B cell (primary cell): ENCODE measurements around the gene CACNG4. TPM values are rescaled to one million over a fixed set of nuclear protein-coding genes. Genes with fewer than 3 reads are reported as not detected.

Source experiments
- ATAC-seq: fragments of 200-7000 bp; cut with Tn5 transposase; one replicate; pipeline ENCODE4 v1.10.0; 2021; ENCODE audit warnings: low read depth, mild to moderate bottlenecking, moderate number of reproducible peaks, moderate library complexity
- CTCF ChIA-PET: fragments of 350-600 bp; sonication (Branson Sonifier 250); formaldehyde crosslinking; loops from one replicate; lab custom pipeline; 2021; ENCODE audit warnings: antibody characterized with exemption, inconsistent platforms; lab: Charles Lee
- POLR2A ChIA-PET: fragments of 350-600 bp; sonication (Branson Sonifier 250); formaldehyde crosslinking; loops from one replicate; lab custom pipeline; 2021; ENCODE audit warnings: antibody characterized with exemption; lab: Charles Lee
- DNase-seq: peaks from one replicate; pipeline ENCODE4 v3.0.0; 2013
- H2AFZ ChIP-seq: 2 replicates; pipeline ENCODE4 v1.6.1; 2012; ENCODE audit warnings: mild to moderate bottlenecking, low read depth, low read length; ENCODE audit not compliant: insufficient read depth, poor library complexity, severe bottlenecking
- H3K27ac ChIP-seq, 2 donors: 1 replicate in 1 of 2; 2 replicates in 1 of 2; pipeline ENCODE4 v1.5.1; 2012 to 2013; ENCODE audit warnings: low read length in 2 of 2, mild to moderate bottlenecking in 2 of 2, moderate library complexity in 1 of 2
- H3K27me3 ChIP-seq, 4 experiments: fragments of 200-600 bp in 1 of 4; sonication (generic) in 1 of 4; replicated peaks in 1 of 4; 1 replicate in 2 of 4; 2 replicates in 2 of 4; pipeline versions ENCODE4 v1.6.1 to v1.7.0; 2013 to 2016; ENCODE audit warnings: low read length in 3 of 4, mild to moderate bottlenecking in 2 of 4, mixed read lengths in 1 of 4, moderate library complexity in 1 of 4; ENCODE audit not compliant: insufficient read depth in 4 of 4, control insufficient read depth in 3 of 4; ENCODE audit errors: control extremely low read depth in 1 of 4
- H3K36me3 ChIP-seq, 2 experiments: replicated peaks in 1 of 2; 1 replicate in 1 of 2; 2 replicates in 1 of 2; pipeline versions ENCODE4 v1.6.1 to v1.7.1; 2013; ENCODE audit warnings: low read length in 1 of 2; ENCODE audit not compliant: insufficient read depth in 2 of 2, control insufficient read depth in 1 of 2; ENCODE audit errors: control extremely low read depth in 1 of 2, extremely low read depth in 1 of 2
- H3K4me1 ChIP-seq, 2 donors: fragments of 200-600 bp in 1 of 2; sonication (generic) in 1 of 2; 1 replicate in 1 of 2; 2 replicates in 1 of 2; pipeline versions ENCODE4 v1.5.1 to v1.6.1; 2013 to 2017; ENCODE audit warnings: low read length in 2 of 2; ENCODE audit not compliant: control insufficient read depth in 2 of 2, insufficient read depth in 2 of 2
- H3K4me2 ChIP-seq: replicated peaks from 2 replicates; pipeline ENCODE3; 2012; ENCODE audit warnings: mild to moderate bottlenecking, low read depth, low read length; ENCODE audit not compliant: poor library complexity, severe bottlenecking
- H3K4me3 ChIP-seq, 5 experiments: fragments of 200-600 bp in 1 of 5; sonication (generic) in 1 of 5; 1 replicate in 3 of 5; 2 replicates in 2 of 5; pipeline versions ENCODE4 v1.5.1 to v1.7.0; 2011 to 2016; ENCODE audit warnings: low read length in 4 of 5, mild to moderate bottlenecking in 4 of 5, low read depth in 2 of 5, control low read depth in 1 of 5, moderate library complexity in 1 of 5; ENCODE audit not compliant: insufficient read depth in 1 of 5; ENCODE audit errors: control extremely low read depth in 1 of 5, extremely low read depth in 1 of 5
- H3K79me2 ChIP-seq: fragments of 200-600 bp; sonication (generic); one replicate; pipeline ENCODE4 v1.6.0; 2016; ENCODE audit warnings: low read length; ENCODE audit not compliant: control insufficient read depth, insufficient read depth
- H3K9ac ChIP-seq: fragments of 200-600 bp; sonication (generic); 2 replicates; pipeline ENCODE4 v1.6.1; 2017; ENCODE audit warnings: mild to moderate bottlenecking, low read length, moderate library complexity
- H3K9me3 ChIP-seq, 3 donors: one replicate each; pipeline versions ENCODE4 v1.6.1 to v1.7.1; 2013; ENCODE audit warnings: low read length in 2 of 3; ENCODE audit not compliant: control insufficient read depth in 2 of 3, insufficient read depth in 1 of 3; ENCODE audit errors: control extremely low read depth in 1 of 3
- H4K20me1 ChIP-seq: 2 replicates; pipeline ENCODE4 v1.6.0; 2012; ENCODE audit warnings: mild to moderate bottlenecking, low read length; ENCODE audit not compliant: insufficient read depth, control insufficient read depth, poor library complexity, severe bottlenecking
- H3K27ac Mint-ChIP-seq: one replicate; pipeline ENCODE4 v1.8.0; 2021; ENCODE audit warnings: mixed read lengths
- H3K27me3 Mint-ChIP-seq: one replicate; pipeline ENCODE4 v1.8.0; 2021; ENCODE audit warnings: mixed read lengths
- H3K4me1 Mint-ChIP-seq: one replicate; pipeline ENCODE4 v1.8.0; 2021; ENCODE audit warnings: mixed read lengths
- H3K4me3 Mint-ChIP-seq: one replicate; pipeline ENCODE4 v1.8.0; 2021; ENCODE audit warnings: mixed read lengths
- H3K9me3 Mint-ChIP-seq: one replicate; pipeline ENCODE4 v1.8.0; 2022; ENCODE audit warnings: mixed read lengths; ENCODE audit not compliant: insufficient read depth
- CTCF ChIP-seq: fragments of 200-600 bp; IDR thresholded peaks from one replicate; pipeline ENCODE4 v1.8.0; 2022; ENCODE audit warnings: antibody characterized with exemption, mild to moderate bottlenecking
- EZH2 ChIP-seq: IDR thresholded peaks from 2 replicates; pipeline ENCODE4 v1.6.1; 2012; ENCODE audit warnings: borderline replicate concordance, low read depth, mild to moderate bottlenecking, moderate library complexity, low read length; ENCODE audit not compliant: insufficient read depth, poor library complexity, severe bottlenecking
- WGBS: methylation state at CpG from one replicate; pipeline ENCODE4 v1.1.5; 2013; ENCODE audit warnings: missing lambda C conversion rate; ENCODE audit not compliant: insufficient coverage; 5-methylcytosine and 5-hydroxymethylcytosine counted together
- intact Hi-C: fragments of 100-400 bp; cut with micrococcal nuclease; formaldehyde crosslinking; loops from one replicate; pipeline ENCODE4 v1.10.0; 2022
- polyA plus RNA-seq: library from polyadenylated mRNA; depleted of rRNA; stranded (reverse); fragments of >200 nt; gene quantifications from 2 replicates; pipeline ENCODE4 v1.2.3, GENCODE V29; 2012
- total RNA-seq, 2 donors: library from RNA; stranded (reverse); fragments of 120-200 nt in 1 of 2; gene quantifications; 1 replicate in 1 of 2; 2 replicates in 1 of 2; pipeline versions ENCODE4 v1.2.3 to v1.2.4, GENCODE V29; 2013 to 2022

The CACNG4 gene
- total and polyA plus RNA-seq, 2 donors (not counting 1 experiment from before 2014, with no cell fraction given) = not detected

- Histone ChIP-seq H3K4me2 (no peak overlapping the region), H4K20me1 (no peaks in the 10 kb centered on the region), H3K27me3 (peaks cover 0 to 28% (median 2%) of the 10 kb centered on the region in 4 experiments), H3K27ac (no peak overlapping the region), H3K79me2 (no peaks in the 10 kb centered on the region), H2AFZ (no peak overlapping the region), H3K9me3 (peaks cover 0 to 24% (median 0%) of the 10 kb centered on the region in 3 donors), H3K36me3 (no peaks in the 10 kb centered on the region), H3K4me1 (no peaks in the 10 kb centered on the region), H3K4me3 (no peak overlapping the region), H3K9ac (no peak overlapping the region)
- POLR2A ChIA-PET = no interaction called here
- Mint-ChIP-seq H3K27ac (no peak overlapping the region), H3K4me1 (peaks cover 3% of the 10 kb centered on the region), H3K9me3 (no peaks in the 10 kb centered on the region), H3K27me3 (peaks cover 52% of the 10 kb centered on the region), H3K4me3 (no peak overlapping the region)
- intact Hi-C loops = no loop called here
- CTCF ChIA-PET = no interaction called here
- ATAC-seq (no peak), DNase-seq (no peak)
- no peak for TF ChIP-seq EZH2
- no peak for TF ChIP-seq CTCF
- WGBS = 83% methylated on average over 2 of the region's 6 CpGs
Measured at GRCh38 chr17:66943484-66943883, 21.0 kb upstream of the CACNG4 start.

GRCh38 chr17:66944351-66945146 lies 20.0 kb upstream of the CACNG4 start:
- Mint-ChIP-seq H3K4me1 (peaks cover 3% of the 10 kb centered on the region), H3K9me3 (no peaks in the 10 kb centered on the region), H3K27me3 (peaks cover 56% of the 10 kb centered on the region), H3K4me3 (no peak overlapping the region), H3K27ac (no peak overlapping the region)
- Histone ChIP-seq H3K4me2 (no peak overlapping the region), H3K36me3 (no peaks in the 10 kb centered on the region), H3K9me3 (peaks cover 0 to 17% (median 0%) of the 10 kb centered on the region in 3 donors), H3K27ac (no peak overlapping the region), H3K79me2 (no peaks in the 10 kb centered on the region), H2AFZ (no peak overlapping the region), H3K4me3 (no peak overlapping the region), H4K20me1 (no peaks in the 10 kb centered on the region), H3K4me1 (no peaks in the 10 kb centered on the region), H3K27me3 (peaks cover 0 to 28% (median 2%) of the 10 kb centered on the region in 4 experiments), H3K9ac (no peak overlapping the region)
- DNase-seq = no peak
- WGBS = 34% methylated on average over 10 of the region's 15 CpGs
- CTCF ChIA-PET = no interaction called here
- POLR2A ChIA-PET = no interaction called here
- intact Hi-C loops = no loop called here
- no peak for ATAC-seq
- TF ChIP-seq CTCF (no peak), EZH2 (no peak)
